HG03439 (cell line): ENCODE data around the gene IHH.

Experiments
- ATAC-seq: cut with Tn5 transposase; IDR thresholded peaks from one replicate; pipeline ENCODE4 v1.9.1; 2021; ENCODE audit warnings: mild to moderate bottlenecking, moderate library complexity; ENCODE audit not compliant: unreplicated experiment

Gene IHH

GRCh38 chr2:219060821-219061791 is at the start of gene IHH:
IHH (minus strand) TSS chr2:219060921; CDS start chr2:219060467, 454 bp downstream.
- no peak for ATAC-seq

- ATAC-seq: no peak
Observed at GRCh38 chr2:219109471-219109870, 48.8 kb upstream of the IHH start.

- no peak for ATAC-seq
Observed at GRCh38 chr2:219107758-219108157, 47.0 kb upstream of the IHH start.

DNA sequence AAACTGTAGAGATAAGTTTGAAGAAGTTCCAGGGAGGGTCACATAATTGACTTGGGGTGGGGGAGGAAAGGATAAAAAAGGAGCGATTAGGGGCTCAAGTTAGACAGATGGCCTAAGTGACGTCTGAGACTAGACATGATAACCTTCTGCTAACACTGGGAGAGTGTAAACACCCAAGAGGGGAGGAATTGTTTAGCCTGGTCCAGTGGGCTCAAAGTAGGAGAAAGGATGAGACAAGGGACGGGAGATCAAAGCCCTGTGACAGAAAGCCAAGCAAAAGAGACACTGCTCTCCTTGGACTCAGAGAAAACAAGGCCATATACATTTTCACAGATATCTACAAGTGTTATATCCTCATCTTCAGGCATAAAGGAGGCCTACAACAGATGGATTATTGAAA is 45.5 kb upstream of the IHH start:
- ATAC-seq: no peak

DNA sequence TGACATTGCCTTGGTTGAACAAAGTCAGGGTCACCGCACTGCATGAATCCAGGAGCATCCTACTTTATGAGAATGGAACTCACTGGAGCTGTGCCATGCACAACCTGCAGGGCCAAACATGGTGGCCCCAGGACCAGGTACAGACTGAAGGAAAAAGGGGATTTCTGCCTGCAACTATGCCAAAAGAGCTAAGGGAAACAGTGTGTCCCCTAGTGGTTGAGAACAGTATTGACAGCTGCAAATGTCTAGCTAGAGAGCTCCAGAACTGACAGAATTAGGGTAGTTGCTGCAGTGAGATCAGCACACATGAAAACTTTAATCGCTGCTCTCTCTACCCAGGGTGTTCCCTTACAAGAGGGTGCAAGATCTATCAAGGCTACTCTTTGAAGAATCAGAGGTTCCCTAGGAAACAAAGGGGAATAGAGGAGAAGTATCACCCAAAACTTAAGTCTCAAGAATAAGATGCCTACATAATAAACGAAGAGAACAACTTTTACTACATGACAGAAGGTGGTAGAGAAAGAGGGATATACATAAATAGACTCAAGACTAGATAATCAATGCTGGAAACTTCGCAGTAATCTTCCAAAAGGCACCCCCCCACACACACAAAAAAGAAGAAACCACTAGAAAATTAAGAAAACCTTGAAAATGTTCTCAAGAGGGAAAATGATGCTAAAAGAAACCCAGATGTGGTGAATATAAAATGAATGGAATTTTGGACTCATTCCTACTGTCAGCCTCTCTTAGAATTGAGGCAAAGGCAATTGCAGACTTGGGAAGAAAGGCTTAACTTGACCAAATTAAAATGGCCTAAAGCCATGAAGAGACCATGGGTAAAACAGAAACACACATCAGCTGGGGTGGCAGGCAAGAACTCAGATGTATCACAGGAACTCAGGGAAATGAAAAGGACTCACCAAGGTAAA is 43.6 kb upstream of the IHH start:
- ATAC-seq: no peak

GRCh38 chr2:219099329-219099728 is 38.6 kb upstream of the IHH start:
- no peak for ATAC-seq

DNA sequence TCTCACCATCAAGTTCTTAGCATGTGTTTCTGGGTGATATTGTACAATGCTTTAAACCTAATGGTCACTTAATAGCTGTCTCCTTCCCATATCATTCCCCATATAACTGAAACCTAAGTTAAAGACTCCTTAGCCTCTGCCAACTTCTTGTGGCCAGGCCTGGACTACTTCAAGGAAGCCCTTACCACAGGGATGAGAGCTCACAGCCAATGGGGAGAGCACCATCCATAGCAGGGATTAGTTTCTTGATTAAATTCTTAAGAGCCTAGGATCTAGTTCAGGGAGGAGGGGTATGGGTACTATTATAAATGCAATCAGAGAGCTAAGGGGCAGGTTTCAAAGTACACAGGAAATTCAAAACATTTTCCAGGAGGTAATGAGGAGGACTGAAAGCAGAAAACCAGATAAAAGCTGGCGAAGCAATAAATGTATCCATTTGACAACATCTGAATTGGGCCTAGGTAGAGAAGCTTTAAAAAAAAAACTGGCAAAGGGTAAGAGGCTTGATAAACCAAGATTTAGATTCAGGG is 34.8 kb upstream of the IHH start:
- ATAC-seq: no peak

GRCh38 chr2:219094171-219094570 is 33.5 kb upstream of the IHH start:
- no peak for ATAC-seq

DNA sequence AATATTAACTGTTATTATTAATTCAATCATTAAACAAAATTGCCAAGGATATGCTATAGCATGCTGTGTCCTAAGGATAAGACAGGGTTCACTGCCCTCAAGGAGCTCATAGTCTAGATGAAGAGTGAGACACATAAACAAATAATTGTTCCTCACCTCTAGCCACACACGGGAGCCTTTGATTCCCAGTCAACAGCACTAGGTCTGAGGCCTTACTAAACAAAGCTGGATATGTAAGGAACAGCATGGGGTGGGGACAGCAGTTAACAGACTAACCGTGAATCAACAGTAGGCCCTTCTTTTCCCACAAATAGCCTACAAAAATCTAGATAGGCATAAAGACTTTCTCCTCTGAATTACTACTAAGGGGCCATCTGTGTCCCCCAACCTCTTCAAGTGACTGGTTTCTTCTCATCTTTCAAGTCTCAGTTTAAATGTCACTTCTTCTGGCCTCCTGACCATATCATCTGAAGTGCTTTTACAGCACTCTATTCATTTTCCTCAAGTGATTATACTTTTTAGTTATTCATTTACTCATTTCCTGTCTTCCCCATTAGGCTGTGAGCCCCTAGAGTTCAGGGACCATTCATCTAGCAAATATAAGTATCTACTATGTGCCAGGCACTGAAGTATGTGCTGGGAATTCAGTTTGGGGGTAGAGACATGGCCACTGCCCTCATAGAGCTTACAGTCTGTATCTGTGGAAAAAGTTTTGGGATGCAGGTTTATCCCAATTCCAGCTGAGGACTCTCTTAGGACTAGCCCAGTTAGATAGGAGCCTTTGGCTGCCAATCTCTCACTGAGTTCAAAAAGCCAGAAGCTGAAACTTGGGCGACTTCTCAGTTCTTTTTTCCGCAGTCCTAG is 29.9 kb upstream of the IHH start:
- ATAC-seq: no peak

DNA sequence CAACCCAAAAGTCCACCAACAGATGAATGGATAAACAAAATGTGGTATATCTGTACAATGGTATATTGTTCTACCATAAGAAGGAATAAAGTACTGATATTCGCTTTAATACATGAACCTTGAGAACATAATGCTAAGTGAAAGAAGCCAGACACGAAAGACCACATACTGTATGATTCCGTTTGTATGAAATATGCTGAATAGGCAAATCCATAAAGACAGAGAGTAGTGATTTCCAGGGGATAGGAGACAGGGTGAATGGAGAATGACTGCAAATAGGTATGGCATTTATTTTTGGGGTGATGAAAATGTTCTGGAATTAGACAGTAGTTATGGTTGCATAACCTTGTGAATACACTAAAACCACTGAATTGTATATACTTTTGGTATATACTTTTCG is 28.6 kb upstream of the IHH start:
- no peak for ATAC-seq

DNA sequence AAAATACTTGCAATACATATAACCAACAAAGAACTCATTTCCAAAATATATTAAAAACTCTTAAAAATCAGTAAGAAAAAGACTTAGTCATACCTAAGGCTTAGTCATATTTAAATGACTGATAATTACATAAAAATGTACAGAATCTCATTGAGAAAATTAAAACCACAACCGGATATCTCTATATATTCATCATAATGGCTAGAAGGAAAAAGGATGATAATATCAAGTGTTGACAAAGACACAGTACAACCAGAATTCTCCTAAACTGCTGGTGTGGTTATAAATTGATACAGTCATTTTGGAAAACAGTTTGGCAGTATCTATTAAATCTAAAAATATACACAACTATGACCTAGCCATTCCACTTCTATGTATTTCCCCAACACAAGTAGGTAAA is 27.1 kb upstream of the IHH start:
- ATAC-seq: no peak

DNA sequence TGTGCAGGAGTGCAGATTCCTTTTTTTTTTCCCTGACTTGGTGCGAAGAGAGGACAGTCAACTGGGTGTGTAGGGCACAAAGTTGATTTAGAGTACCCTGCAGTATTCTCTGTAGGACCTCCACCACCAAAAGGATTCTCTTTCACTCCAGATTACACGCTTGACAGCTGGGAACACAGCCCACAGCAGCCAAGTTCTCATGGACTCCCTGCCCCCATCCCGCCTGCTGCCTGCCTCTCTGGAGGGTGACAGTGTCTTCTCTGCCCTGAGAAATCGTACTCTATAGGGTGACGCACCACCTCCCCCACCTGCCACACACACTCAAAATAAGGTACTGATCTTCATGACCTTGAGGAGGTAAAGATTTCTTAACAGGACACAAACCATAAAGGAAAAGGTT is 26.6 kb upstream of the IHH start:
- ATAC-seq: no peak

- ATAC-seq: no peak
Observed at GRCh38 chr2:219086196-219086595, 25.5 kb upstream of the IHH start.

GRCh38 chr2:219084791-219085190 is 24.1 kb upstream of the IHH start:
- no peak for ATAC-seq

GRCh38 chr2:219082332-219082958 is 21.7 kb upstream of the IHH start:
- no peak for ATAC-seq

- ATAC-seq: no peak
Observed at GRCh38 chr2:219081701-219082331, 21.1 kb upstream of the IHH start.

- ATAC-seq: no peak
Observed at GRCh38 chr2:219081096-219081495, 20.4 kb upstream of the IHH start.

DNA sequence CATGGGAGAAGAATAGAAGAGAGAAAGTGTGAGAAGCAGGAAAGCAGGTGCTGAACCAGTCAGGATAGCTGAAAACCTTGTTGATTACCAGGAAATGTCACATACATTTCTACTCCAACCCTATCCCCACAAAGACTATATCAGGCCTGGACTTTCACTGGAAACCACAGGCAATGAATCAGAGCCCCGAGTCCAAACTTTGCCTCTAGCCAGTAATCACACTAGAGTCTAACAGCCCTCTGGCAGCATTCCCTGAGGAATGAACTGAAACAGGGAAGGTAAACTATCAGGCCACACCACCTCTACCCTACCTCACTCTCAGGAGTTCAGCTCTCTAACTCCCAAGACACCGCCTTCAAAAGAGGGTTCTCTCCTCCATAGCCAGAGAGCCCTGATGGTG is 18.7 kb upstream of the IHH start:
- no peak for ATAC-seq

- no peak for ATAC-seq
Observed at GRCh38 chr2:219078951-219079350, 18.2 kb upstream of the IHH start.

DNA sequence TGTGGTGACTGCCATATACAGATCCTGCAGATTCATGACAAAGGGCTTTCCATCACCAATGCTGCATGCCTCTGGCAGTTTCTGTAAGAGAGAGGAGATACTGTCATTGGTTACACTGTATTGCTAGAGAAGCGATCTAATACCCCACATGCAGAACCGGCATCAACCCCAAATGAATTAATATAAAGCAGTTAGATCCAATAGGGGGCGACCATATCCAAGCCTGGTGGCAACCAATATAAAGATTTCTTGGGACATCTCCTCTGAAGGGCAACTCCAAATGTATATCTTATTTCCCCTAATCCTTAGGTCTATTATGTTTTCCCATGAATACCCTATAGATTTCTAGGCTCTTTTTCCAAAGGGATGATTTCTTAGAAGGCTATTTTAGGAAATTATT is 17.4 kb upstream of the IHH start:
- no peak for ATAC-seq
